Small intestine (tissue), 7 donors: ENCODE data around the gene BEND5. TPM values are rescaled to one million over a fixed set of nuclear protein-coding genes. Genes with fewer than 3 reads are reported as not detected.
A peak's percentile ranks its signal among the peaks of the same experiment; 100 is the strongest.

Experiments used
- DNase-seq, 2 donors: peaks; one replicate each; pipeline versions ENCODE4 v3.0.0 to v3.0.0-alpha.2; 2013
- FAIRE-seq: peaks from 2 replicates; lab custom pipeline; 2012; peaks lifted over from hg19 to GRCh38; lab: Jason Lieb, UNC
- H3K27ac ChIP-seq, 3 donors: one replicate each; pipeline ENCODE4 v1.5.1; 2013; ENCODE audit warnings: low read length in 2 of 3, mild to moderate bottlenecking in 2 of 3, control low read depth in 1 of 3, inconsistent platforms in 1 of 3, low read depth in 1 of 3, moderate library complexity in 1 of 3
- H3K27me3 ChIP-seq, 3 donors: one replicate each; pipeline ENCODE4 v1.6.1; 2013; ENCODE audit warnings: low read length in 3 of 3, inconsistent platforms in 1 of 3; ENCODE audit not compliant: control insufficient read depth in 3 of 3, insufficient read depth in 3 of 3
- H3K36me3 ChIP-seq, 3 donors: one replicate each; pipeline ENCODE4 v1.6.1; 2013; ENCODE audit warnings: low read length in 3 of 3, inconsistent platforms in 1 of 3, low read depth in 1 of 3, mild to moderate bottlenecking in 1 of 3, moderate library complexity in 1 of 3; ENCODE audit not compliant: control insufficient read depth in 3 of 3, insufficient read depth in 2 of 3
- H3K4me1 ChIP-seq, 3 donors: one replicate each; pipeline ENCODE4 v1.6.1; 2013; ENCODE audit warnings: low read length in 2 of 3, inconsistent platforms in 1 of 3, low read depth in 1 of 3, mild to moderate bottlenecking in 1 of 3, moderate library complexity in 1 of 3; ENCODE audit not compliant: control insufficient read depth in 3 of 3, insufficient read depth in 2 of 3
- H3K4me3 ChIP-seq, 3 donors: one replicate each; pipeline ENCODE4 v1.5.1; 2013; ENCODE audit warnings: low read length in 3 of 3, control low read depth in 1 of 3, inconsistent platforms in 1 of 3, low read depth in 1 of 3, mild to moderate bottlenecking in 1 of 3, moderate library complexity in 1 of 3
- H3K9me3 ChIP-seq, 2 donors: one replicate each; pipeline ENCODE4 v1.6.1; 2013; ENCODE audit warnings: low read depth in 1 of 2, low read length in 1 of 2; ENCODE audit not compliant: control insufficient read depth in 2 of 2, insufficient read depth in 1 of 2
- WGBS, 3 donors: extraction: QIAGEN DNeasy Blood & Tissue Kit; methylation state at CpG; one replicate each; pipeline ENCODE4 v1.1.7; 2013; 5-methylcytosine and 5-hydroxymethylcytosine counted together
- polyA plus RNA-seq, 4 donors: library from polyadenylated mRNA; stranded (reverse) in 3 of 4; unstranded in 1 of 4; fragments of 200-250 nt in 3 of 4; fragments of 120-200 nt in 1 of 4; gene quantifications; one replicate each; pipeline versions ENCODE4 v1.2.1 to v1.2.3, GENCODE V29; 2013
- donor health status: healthy with polysubstance abuse.
- donor health status: control.
- donor health status: control.
- donor health status: Bipolar disorder and iron deficiency.
- donor health status: healthy.

BEND5 gene
- polyA plus RNA-seq, 4 donors = 0.45 to 4.7 (median 2.9) TPM

GRCh38 chr1:48680411-48681035 is 96.2 kb downstream of the BEND5 start:
- H3K9me3 ChIP-seq = no peaks in the 10 kb centered on the region
- FAIRE-seq (no peak), DNase-seq (peak; percentile 21 to 80)

GRCh38 chr1:48679859-48680258 is 96.8 kb downstream of the BEND5 start:
- DNase-seq = peak in 1 of 2 donors; percentile 59
- H3K4me3 ChIP-seq = no peak overlapping the region
- 30 to 62% (median 42%) methylated on average over 6 of the region's 6 CpGs for WGBS, 3 donors
- H3K36me3 ChIP-seq = no peaks in the 10 kb centered on the region
- FAIRE-seq = no peak
- no peaks in the 10 kb centered on the region for H3K9me3 ChIP-seq
- H3K4me1 ChIP-seq = peaks cover 0 to 13% (median 13%) of the 10 kb centered on the region in 3 donors
- peak overlapping the region in 2 of 3 donors; percentile 46 to 52 for H3K27ac ChIP-seq
- H3K27me3 ChIP-seq = no peaks in the 10 kb centered on the region

More at GRCh38 chr1:48680411-48681035, 96.2 kb downstream of the BEND5 start:
- H3K36me3 ChIP-seq = no peaks in the 10 kb centered on the region
- H3K4me3 ChIP-seq = no peak overlapping the region
- H3K27me3 ChIP-seq = no peaks in the 10 kb centered on the region
- peaks cover 0 to 13% (median 13%) of the 10 kb centered on the region in 3 donors for H3K4me1 ChIP-seq
- H3K27ac ChIP-seq = peak overlapping the region in 1 of 3 donors; percentile 12
- WGBS, 3 donors = 7 to 53% (median 28%) methylated on average over 10 of the region's 10 CpGs

DNA sequence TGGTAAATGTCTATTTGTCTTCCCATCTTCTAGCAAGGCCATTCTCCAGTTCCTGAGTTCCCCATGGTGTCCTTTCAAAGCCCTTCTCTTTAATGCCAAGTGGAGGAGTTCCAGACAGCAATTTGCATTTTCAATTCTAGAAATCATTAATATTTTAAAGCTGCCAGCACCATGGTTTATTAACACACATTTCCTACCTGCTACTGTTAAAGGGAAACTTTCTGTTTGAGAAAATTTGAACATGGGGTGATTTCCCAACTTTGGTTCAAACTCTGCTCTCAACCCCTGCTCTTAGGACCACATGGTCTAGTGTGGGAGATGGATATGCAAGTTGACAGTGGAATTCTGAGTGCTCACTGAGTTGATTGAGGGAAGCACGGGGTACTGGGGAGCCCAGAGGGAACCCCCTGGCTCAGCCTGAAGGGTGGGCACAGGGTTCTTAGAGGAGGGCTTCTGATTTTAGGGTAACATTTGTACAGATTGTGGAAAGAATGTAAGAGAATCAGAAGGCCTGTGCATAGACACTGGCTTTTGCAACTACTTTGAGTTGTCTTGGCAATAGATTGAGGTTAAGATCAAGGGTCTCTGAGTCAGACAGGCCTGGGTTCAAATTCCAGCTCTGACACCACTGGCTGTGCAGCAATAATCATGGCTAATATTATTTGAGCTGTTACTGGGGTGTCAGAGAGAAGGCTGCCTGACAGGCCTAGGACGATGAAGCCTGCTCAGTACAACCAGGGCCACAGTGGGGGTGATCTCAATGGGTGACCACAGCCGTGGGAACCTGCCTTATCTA is 97.8 kb downstream of the BEND5 start:
- FAIRE-seq (no peak), DNase-seq (peak; percentile 59 to 75)
- Histone ChIP-seq H3K4me1 (peaks cover 0 to 13% (median 13%) of the 10 kb centered on the region in 3 donors), H3K27ac (peak overlapping the region in 1 of 3 donors; percentile 5), H3K27me3 (no peaks in the 10 kb centered on the region), H3K9me3 (no peaks in the 10 kb centered on the region), H3K4me3 (no peak overlapping the region), H3K36me3 (no peaks in the 10 kb centered on the region)
- 57 to 70% (median 58%) methylated on average over 3 of the region's 3 CpGs for WGBS, 3 donors
